Measurements from ENCODE around the gene ZNF594. TPM values are rescaled to one million over a fixed set of nuclear protein-coding genes. Genes with fewer than 3 reads are reported as not detected.
"Not testable (repeated sequence)": the region's sequence is repeated elsewhere in the genome, so short reads cannot be mapped to it uniquely, and the experiment has no call there.

The ZNF594 gene
- total and polyA plus RNA-seq, 10 of the 15 experiments (the other 5 are each of a cell fraction or from before 2014, with no cell fraction given): 0.98 to 14.3 (median 11.1) TPM

- H3K4me2 ChIP-seq (ENCODE audit: control insufficient read depth, insufficient read depth); intact Hi-C loops (cut with micrococcal nuclease; ENCODE audit: unreplicated experiment); H3K9me3 ChIP-seq (replicated peaks; ENCODE audit: control insufficient read depth, insufficient read depth, low read length); H3K79me2 ChIP-seq (ENCODE audit: control insufficient read depth, insufficient read depth, low read length); H3K4me1 ChIP-seq (ENCODE audit: control insufficient read depth, insufficient read depth, low read length); H3K4me3 ChIP-seq; in situ Hi-C loops (cut with MboI); BruUV-seq (replicated peaks); H3K27me3 ChIP-seq (replicated peaks in 1 of 2; ENCODE audit: control insufficient read depth in 2 of 2, insufficient read depth in 2 of 2, low read length in 1 of 2); FAIRE-seq; H4K20me1 ChIP-seq (ENCODE audit: control insufficient read depth, insufficient read depth); H3K9ac ChIP-seq (ENCODE audit: control insufficient read depth, insufficient read depth, low read length); DNase-seq (ENCODE audit: low read depth, low spot score); H3K27ac ChIP-seq (ENCODE audit: control insufficient read depth, insufficient read depth); POLR2A ChIA-PET; RAD21 ChIA-PET (ENCODE audit: unreplicated experiment); SMC1A ChIA-PET (ENCODE audit: uncharacterized antibody, unreplicated experiment); H3K36me3 ChIP-seq (ENCODE audit: control insufficient read depth in 2 of 2, insufficient read depth in 2 of 2, low read length in 1 of 2); H2AFZ ChIP-seq (ENCODE audit: control insufficient read depth, low read depth, low read length): not testable (repeated sequence)
- peak; percentile 50; the same call in 1 of the 2 replicates for TF ChIP-seq SPI1 (IDR thresholded peaks at IDR 0.05; ENCODE audit: borderline replicate concordance, insufficient read depth, low read depth, low read length)
- 33% methylated on average over 3 of the region's 3 CpGs for WGBS (ENCODE audit: insufficient coverage, insufficient replicate concordance, low lambda C conversion rate, missing lambda C conversion rate)
- CTCF ChIA-PET: interaction anchor here (0.6 kb wide), 2 partner anchors 30 to 602 kb away, joined by 3 read pairs; partner anchors contain the start of gene GGT6
- peak; percentile 79 for ATAC-seq
Observed at GRCh38 chr17:5161793-5162192, 29.9 kb downstream of the ZNF594 start.

GRCh38 chr17:5160702-5161101 is 31.0 kb downstream of the ZNF594 start:
- intact Hi-C loops (cut with micrococcal nuclease; ENCODE audit: unreplicated experiment); H3K4me3 ChIP-seq; H3K36me3 ChIP-seq (ENCODE audit: control insufficient read depth in 2 of 2, insufficient read depth in 2 of 2, low read length in 1 of 2); H3K9me3 ChIP-seq (replicated peaks; ENCODE audit: control insufficient read depth, insufficient read depth, low read length); FAIRE-seq; DNase-seq (ENCODE audit: low read depth, low spot score); H3K27me3 ChIP-seq (replicated peaks in 1 of 2; ENCODE audit: control insufficient read depth in 2 of 2, insufficient read depth in 2 of 2, low read length in 1 of 2); H3K27ac ChIP-seq (ENCODE audit: control insufficient read depth, insufficient read depth); H3K4me1 ChIP-seq (ENCODE audit: control insufficient read depth, insufficient read depth, low read length); H3K9ac ChIP-seq (ENCODE audit: control insufficient read depth, insufficient read depth, low read length); H3K79me2 ChIP-seq (ENCODE audit: control insufficient read depth, insufficient read depth, low read length); RAD21 ChIA-PET (ENCODE audit: unreplicated experiment); POLR2A ChIA-PET; BruUV-seq (replicated peaks); H3K4me2 ChIP-seq (ENCODE audit: control insufficient read depth, insufficient read depth); ATAC-seq; H4K20me1 ChIP-seq (ENCODE audit: control insufficient read depth, insufficient read depth); H2AFZ ChIP-seq (ENCODE audit: control insufficient read depth, low read depth, low read length); in situ Hi-C loops (cut with MboI): not testable (repeated sequence)
- CTCF ChIA-PET: interaction anchor here (0.9 kb wide), 1 partner anchor 211 kb away, joined by 3 read pairs; no protein-coding TSS in a partner anchor
- SMC1A ChIA-PET (ENCODE audit: uncharacterized antibody, unreplicated experiment): interaction anchor here (1.0 to 1.4 kb wide), 3 partner anchors 12 to 46 kb away, joined by 3 read pairs; no protein-coding TSS in a partner anchor
- WGBS (ENCODE audit: insufficient coverage, insufficient replicate concordance, low lambda C conversion rate, missing lambda C conversion rate): 83% methylated on average over 1 of the region's 1 CpG

GRCh38 chr17:5146122-5146521 is 45.5 kb downstream of the ZNF594 start:
- RAD21 ChIA-PET (ENCODE audit: unreplicated experiment); BruUV-seq (replicated peaks); H3K9ac ChIP-seq (ENCODE audit: control insufficient read depth, insufficient read depth, low read length); H3K4me2 ChIP-seq (ENCODE audit: control insufficient read depth, insufficient read depth); DNase-seq (ENCODE audit: low read depth, low spot score); in situ Hi-C loops (cut with MboI); intact Hi-C loops (cut with micrococcal nuclease; ENCODE audit: unreplicated experiment); H3K36me3 ChIP-seq (ENCODE audit: control insufficient read depth in 2 of 2, insufficient read depth in 2 of 2, low read length in 1 of 2); FAIRE-seq; H2AFZ ChIP-seq (ENCODE audit: control insufficient read depth, low read depth, low read length); SMC1A ChIA-PET (ENCODE audit: uncharacterized antibody, unreplicated experiment); H3K79me2 ChIP-seq (ENCODE audit: control insufficient read depth, insufficient read depth, low read length); H3K27ac ChIP-seq (ENCODE audit: control insufficient read depth, insufficient read depth); H3K9me3 ChIP-seq (replicated peaks; ENCODE audit: control insufficient read depth, insufficient read depth, low read length); H3K4me3 ChIP-seq; H3K27me3 ChIP-seq (replicated peaks in 1 of 2; ENCODE audit: control insufficient read depth in 2 of 2, insufficient read depth in 2 of 2, low read length in 1 of 2); H4K20me1 ChIP-seq (ENCODE audit: control insufficient read depth, insufficient read depth); POLR2A ChIA-PET; H3K4me1 ChIP-seq (ENCODE audit: control insufficient read depth, insufficient read depth, low read length); CTCF ChIA-PET; ATAC-seq: not testable (repeated sequence)
- 0% methylated on average over 1 of the region's 1 CpG for WGBS (ENCODE audit: insufficient coverage, insufficient replicate concordance, low lambda C conversion rate, missing lambda C conversion rate)

GRCh38 chr17:5142877-5143276 is 48.8 kb downstream of the ZNF594 start:
- H3K9me3 ChIP-seq (replicated peaks; ENCODE audit: control insufficient read depth, insufficient read depth, low read length); H4K20me1 ChIP-seq (ENCODE audit: control insufficient read depth, insufficient read depth); H3K4me3 ChIP-seq; intact Hi-C loops (cut with micrococcal nuclease; ENCODE audit: unreplicated experiment); H2AFZ ChIP-seq (ENCODE audit: control insufficient read depth, low read depth, low read length); H3K36me3 ChIP-seq (ENCODE audit: control insufficient read depth in 2 of 2, insufficient read depth in 2 of 2, low read length in 1 of 2); in situ Hi-C loops (cut with MboI); FAIRE-seq; H3K9ac ChIP-seq (ENCODE audit: control insufficient read depth, insufficient read depth, low read length); H3K4me2 ChIP-seq (ENCODE audit: control insufficient read depth, insufficient read depth); CTCF ChIA-PET; H3K27ac ChIP-seq (ENCODE audit: control insufficient read depth, insufficient read depth); SMC1A ChIA-PET (ENCODE audit: uncharacterized antibody, unreplicated experiment); H3K27me3 ChIP-seq (replicated peaks in 1 of 2; ENCODE audit: control insufficient read depth in 2 of 2, insufficient read depth in 2 of 2, low read length in 1 of 2); ATAC-seq; BruUV-seq (replicated peaks); H3K4me1 ChIP-seq (ENCODE audit: control insufficient read depth, insufficient read depth, low read length); POLR2A ChIA-PET; DNase-seq (ENCODE audit: low read depth, low spot score); RAD21 ChIA-PET (ENCODE audit: unreplicated experiment); H3K79me2 ChIP-seq (ENCODE audit: control insufficient read depth, insufficient read depth, low read length): not testable (repeated sequence)
- WGBS (ENCODE audit: insufficient coverage, insufficient replicate concordance, low lambda C conversion rate, missing lambda C conversion rate): 41% methylated on average over 6 of the region's 18 CpGs

Measured in GM12878 (cell line).